Activated CD4-positive, CD25-positive, alpha-beta regulatory T cell treated with anti-CD3 and anti-CD28 coated beads, Interleukin-2, amount 50 U/mL, for 16 hours (primary cell): ENCODE data around the gene SCD5.

Experiments
- DNase-seq: peaks from one replicate; pipeline ENCODE4 v3.0.0-alpha.2; 2020; ENCODE audit warnings: low read depth, low spot score

SCD5 gene

DNA sequence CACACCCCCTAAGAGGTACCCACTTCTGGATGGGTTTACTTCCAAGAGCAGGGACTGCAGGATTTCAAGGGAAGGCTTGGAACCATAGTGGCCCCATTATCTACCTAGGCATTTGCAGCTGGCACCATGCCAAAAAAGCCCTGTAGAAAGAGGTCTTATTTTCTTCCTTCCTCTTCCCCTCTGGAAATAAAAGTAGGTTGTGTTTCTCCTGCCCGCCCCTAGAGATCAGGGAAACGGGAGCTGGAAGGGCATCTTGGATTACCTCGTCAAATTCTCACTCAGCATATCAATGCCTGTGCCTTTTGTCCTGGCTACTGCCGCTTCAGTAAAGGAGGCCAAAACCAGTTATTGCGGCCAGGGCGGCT lies 1.6 kb downstream of the SCD5 start:
- no peak for DNase-seq

DNA sequence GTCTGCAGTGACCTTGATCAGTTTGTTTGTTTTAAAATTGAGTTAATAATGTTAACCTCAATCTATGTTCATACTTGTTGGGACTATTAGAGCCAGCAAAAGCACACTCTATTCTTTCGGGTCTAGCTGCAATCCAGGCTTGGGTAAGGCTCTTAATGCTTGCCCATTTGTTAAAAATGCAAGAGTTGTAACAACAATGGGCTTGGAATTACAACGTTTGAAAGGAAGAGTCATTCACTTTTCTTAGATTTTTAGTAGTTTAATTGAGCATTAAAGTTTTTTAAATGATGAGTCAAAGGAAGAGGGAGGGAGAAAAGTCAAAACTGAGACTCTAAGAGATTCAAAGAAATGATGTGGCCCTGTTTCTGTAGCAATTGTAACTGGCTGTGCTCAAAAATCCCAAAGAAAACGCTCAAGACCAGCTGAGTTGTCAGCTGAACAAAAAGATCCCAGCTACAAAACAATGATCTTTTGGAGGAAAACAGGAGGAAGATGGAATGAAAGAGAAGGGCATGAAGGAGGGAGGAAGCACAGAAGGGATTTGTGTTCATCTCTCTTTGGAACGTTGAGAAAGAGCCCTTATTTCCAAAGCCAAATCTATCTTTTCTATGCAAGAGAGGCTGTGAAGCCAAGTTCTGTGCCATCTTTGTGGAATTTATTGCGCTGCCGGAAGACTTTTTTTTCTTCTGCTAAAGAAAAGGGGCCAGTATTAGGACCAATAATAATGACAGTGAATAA lies 5.5 kb downstream of the SCD5 start:
- DNase-seq = no peak

GRCh38 chr4:82791179-82791578 lies 7.4 kb downstream of the SCD5 start:
- no peak for DNase-seq

GRCh38 chr4:82790060-82790660 lies 8.4 kb downstream of the SCD5 start:
- DNase-seq = no peak

- DNase-seq = no peak
Measured at GRCh38 chr4:82789025-82789776, 9.4 kb downstream of the SCD5 start.

DNA sequence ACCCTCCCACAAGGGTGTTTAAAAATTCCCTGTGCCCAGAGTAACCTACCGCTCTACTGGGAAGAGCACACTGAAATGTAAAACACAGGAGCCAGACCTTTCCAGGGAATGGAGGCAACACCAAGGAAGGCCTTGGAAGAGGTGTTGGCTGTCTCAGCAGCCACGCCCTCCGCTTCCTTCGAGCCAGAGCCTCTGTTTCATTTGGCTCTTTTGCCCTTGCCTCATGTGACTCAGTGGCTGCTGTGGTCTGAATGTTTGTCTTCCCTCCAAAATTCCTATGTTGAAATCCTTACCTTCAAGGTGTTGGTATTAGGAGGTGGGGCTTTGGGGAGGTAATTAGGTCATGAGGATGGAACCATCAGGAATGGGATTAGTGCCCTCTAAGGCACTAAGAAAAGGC lies 11.3 kb downstream of the SCD5 start:
- DNase-seq = no peak

DNA sequence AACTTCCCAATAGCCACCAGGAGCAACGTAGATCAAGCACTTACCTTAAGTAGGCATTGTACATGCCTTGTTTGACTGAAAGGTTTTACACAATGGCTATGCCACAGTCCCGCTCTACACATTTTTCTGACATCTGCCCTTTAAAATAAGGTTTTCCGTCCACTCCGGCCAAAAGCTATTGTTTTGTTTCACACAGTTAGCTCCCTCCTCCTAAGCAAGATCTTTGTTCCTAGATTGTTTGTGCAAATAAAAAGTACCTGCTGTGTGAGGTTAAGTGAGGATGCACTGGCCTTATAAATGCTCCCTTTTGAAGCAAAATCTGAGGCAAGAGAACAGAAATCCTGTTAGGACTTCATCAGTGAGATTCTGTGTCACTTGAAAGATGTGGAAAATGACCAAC lies 11.8 kb downstream of the SCD5 start:
- no peak for DNase-seq

- no peak for DNase-seq
Measured at GRCh38 chr4:82785611-82786400, 12.8 kb downstream of the SCD5 start.

- no peak for DNase-seq
Measured at GRCh38 chr4:82784681-82785610, 13.7 kb downstream of the SCD5 start.

- no peak for DNase-seq
Measured at GRCh38 chr4:82782626-82783345, 15.8 kb downstream of the SCD5 start.

- no peak for DNase-seq
Measured at GRCh38 chr4:82780752-82781231, 17.8 kb downstream of the SCD5 start.

DNA sequence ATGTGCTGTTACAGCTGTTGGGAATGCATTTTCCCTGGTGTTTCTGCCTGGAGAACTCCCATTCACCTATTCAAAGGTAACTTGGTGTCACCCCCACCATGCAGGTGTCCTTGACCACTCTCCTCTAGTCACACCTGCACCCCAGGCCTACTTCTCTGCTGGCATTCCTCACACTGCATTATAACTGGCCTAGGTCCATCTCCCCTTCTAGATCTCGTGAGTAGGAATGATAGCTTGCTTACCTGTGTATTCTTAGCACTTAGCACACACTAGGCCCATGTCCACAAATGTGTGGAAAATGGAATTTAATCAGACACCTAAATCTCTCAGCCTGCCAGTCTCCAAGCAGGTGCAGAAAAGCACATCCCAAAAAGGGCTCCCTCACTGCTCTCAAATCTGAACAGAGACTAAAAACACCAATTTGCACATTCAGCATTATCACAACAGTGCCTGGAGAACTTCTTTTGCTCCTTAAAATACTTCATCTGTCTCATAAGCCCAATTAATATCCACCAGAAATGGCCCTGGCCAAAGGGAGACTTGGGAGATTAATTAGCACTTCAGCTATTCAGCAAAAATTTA lies 18.3 kb downstream of the SCD5 start:
- no peak for DNase-seq

GRCh38 chr4:82779032-82779431 lies 19.6 kb downstream of the SCD5 start:
- no peak for DNase-seq

DNA sequence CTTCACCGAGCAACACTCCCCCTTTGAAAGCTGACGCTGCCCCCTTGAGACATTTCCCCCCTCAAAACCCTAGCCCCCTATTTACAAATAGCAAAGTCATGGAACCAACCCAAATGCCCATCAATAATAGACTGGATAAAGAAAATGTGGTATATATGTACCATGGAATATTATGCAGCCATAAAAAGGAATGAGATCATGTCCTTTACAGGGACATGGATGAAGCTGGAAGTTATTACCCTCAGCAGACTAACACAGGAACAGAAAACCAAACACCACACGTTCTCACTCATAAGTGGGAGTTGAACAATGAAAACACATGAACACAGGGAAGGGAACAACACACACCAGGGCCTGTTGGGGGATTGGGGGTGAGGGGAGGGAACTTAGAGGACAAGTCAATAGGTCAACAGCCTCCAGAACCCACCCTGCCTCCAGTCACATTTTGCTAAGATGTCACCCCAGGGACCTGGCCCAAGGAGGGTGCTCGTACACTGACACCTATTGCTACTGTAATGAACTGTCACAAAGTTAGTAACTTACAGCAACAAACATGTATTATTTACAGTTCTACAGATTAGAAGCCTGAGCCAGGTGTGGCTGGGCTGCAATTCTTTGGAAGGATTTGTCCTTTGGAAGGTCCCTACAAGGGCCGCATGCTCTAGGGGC lies 20.6 kb downstream of the SCD5 start:
- no peak for DNase-seq

DNA sequence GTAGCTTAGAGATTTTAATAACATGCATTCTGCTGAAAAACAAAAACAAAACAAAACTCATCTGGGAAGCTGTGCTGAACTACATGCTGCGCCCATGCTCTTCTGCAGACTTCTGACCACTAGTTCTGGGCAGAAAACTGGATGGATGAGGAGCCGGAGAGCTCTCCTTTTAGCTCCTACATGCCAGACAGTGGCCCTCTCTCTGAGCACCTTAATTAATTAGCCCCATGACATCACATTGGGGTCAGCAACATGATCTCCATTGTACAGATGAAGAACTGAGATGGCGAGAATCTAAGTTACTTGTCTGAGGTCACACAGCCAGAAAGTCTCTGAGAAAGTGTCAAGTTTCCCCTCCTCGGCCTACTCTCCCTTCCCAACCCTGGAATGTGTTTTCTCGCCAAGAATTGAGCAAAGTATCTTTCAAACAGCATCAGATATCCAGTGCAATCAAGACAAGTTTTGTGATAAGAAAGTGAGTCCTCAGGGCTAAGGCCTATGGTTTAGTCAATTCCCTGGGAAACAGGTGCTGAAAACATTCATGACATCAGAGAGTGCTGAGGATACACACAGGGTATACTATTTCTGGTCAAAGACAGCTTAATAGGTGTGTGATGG lies 21.6 kb downstream of the SCD5 start:
- no peak for DNase-seq

GRCh38 chr4:82775243-82775642 lies 23.4 kb downstream of the SCD5 start:
- DNase-seq = no peak

DNA sequence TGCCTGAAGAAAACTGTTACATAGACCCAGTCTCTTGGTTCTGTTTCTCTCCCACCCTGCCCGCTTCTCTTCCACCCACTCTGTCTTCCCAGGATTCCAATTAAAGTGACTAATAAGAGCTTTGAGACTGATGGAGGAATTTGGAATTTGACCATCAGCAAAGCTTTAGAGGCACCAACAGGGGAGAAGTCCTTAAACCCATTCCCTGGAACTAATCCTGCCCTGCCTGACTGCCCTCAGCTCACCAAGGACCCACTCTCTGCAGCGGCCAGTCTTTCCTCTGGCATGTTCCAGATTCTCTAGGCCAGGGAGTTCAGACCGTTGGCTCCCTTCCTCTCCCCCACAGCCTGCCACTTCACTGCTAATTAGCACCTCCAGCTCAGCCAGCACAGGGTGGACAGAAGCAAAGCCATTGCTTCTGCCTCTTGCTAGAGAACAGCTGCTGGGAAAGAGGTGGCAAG lies 23.9 kb downstream of the SCD5 start:
- DNase-seq = no peak

- DNase-seq = no peak
Measured at GRCh38 chr4:82773057-82773456, 25.5 kb downstream of the SCD5 start.

- no peak for DNase-seq
Measured at GRCh38 chr4:82770607-82771006, 28.0 kb downstream of the SCD5 start.
